SK-N-MC (cell line): ENCODE data around the gene MGAT5.

Experiments used
- DNase-seq: peaks from one replicate; pipeline ENCODE4 v3.0.0-alpha.2; 2011; ENCODE audit warnings: low read depth, low spot score
- H3K27ac ChIP-seq: fragments of 200-600 bp; sonication (generic); 2 replicates; pipeline ENCODE4 v1.5.1; 2016; ENCODE audit warnings: mixed run types
- H3K36me3 ChIP-seq: fragments of 200-600 bp; sonication (generic); 2 replicates; pipeline ENCODE4 v1.6.1; 2017; ENCODE audit warnings: antibody characterized with exemption, low read length, mixed read lengths; ENCODE audit not compliant: insufficient read depth
- H3K4me3 ChIP-seq: fragments of 200-600 bp; sonication (generic); 2 replicates; pipeline ENCODE4 v1.5.1; 2016
- H3K9ac ChIP-seq: fragments of 200-600 bp; sonication (generic); 2 replicates; pipeline ENCODE4 v1.8.0; 2017; ENCODE audit warnings: mixed run types, mixed read lengths; ENCODE audit not compliant: insufficient read length
- H3K9me3 ChIP-seq: fragments of 200-600 bp; sonication (generic); 2 replicates; pipeline ENCODE4 v1.6.1; 2017; ENCODE audit warnings: low read depth, mild to moderate bottlenecking, antibody characterized with exemption, low read length, moderate library complexity, mixed read lengths
- EZH2 ChIP-seq: fragments of 200-600 bp; sonication (generic); IDR thresholded peaks from one replicate; pipeline ENCODE4 v1.6.1; 2017; ENCODE audit warnings: antibody characterized with exemption
- FOXP2 ChIP-seq: optimal IDR thresholded peaks from 2 replicates; pipeline ENCODE3; 2011; ENCODE audit warnings: mild to moderate bottlenecking, moderate library complexity; ENCODE audit not compliant: insufficient read depth; ENCODE audit errors: extremely low read length, control extremely low read depth
- POLR2AphosphoS5 ChIP-seq: IDR thresholded peaks from 2 replicates; pipeline ENCODE4 v1.6.1; 2012; ENCODE audit warnings: mild to moderate bottlenecking, low read depth, low read length, borderline replicate concordance

The MGAT5 gene

GRCh38 chr2:134348239-134348638, 94.4 kb downstream of the MGAT5 start:
- no peak for DNase-seq
- no peak overlapping the region for H3K27ac ChIP-seq
- H3K9ac ChIP-seq: no peak overlapping the region
- no peak overlapping the region for H3K4me3 ChIP-seq
- H3K36me3 ChIP-seq: no peaks in the 10 kb centered on the region
- TF ChIP-seq EZH2: no peak
- no peaks in the 10 kb centered on the region for H3K9me3 ChIP-seq

- Histone ChIP-seq H3K36me3 (no peaks in the 10 kb centered on the region), H3K27ac (no peak overlapping the region), H3K9me3 (no peaks in the 10 kb centered on the region), H3K9ac (no peak overlapping the region), H3K4me3 (no peak overlapping the region)
- no peak for DNase-seq
- no peak for TF ChIP-seq EZH2
- TF ChIP-seq POLR2AphosphoS5: no peak
- no peak for TF ChIP-seq FOXP2
Measured at GRCh38 chr2:134348760-134349159, 94.9 kb downstream of the MGAT5 start.

- Histone ChIP-seq H3K9me3 (no peaks in the 10 kb centered on the region), H3K9ac (no peak overlapping the region), H3K4me3 (no peak overlapping the region), H3K36me3 (no peaks in the 10 kb centered on the region), H3K27ac (no peak overlapping the region)
- no peak for DNase-seq
- TF ChIP-seq POLR2AphosphoS5 (no peak), EZH2 (no peak)
Measured at GRCh38 chr2:134351016-134351415, 97.1 kb downstream of the MGAT5 start.

GRCh38 chr2:134351899-134352298, 98.0 kb downstream of the MGAT5 start:
- TF ChIP-seq EZH2: no peak
- TF ChIP-seq POLR2AphosphoS5: no peak
- TF ChIP-seq FOXP2: no peak
- no peak overlapping the region for H3K27ac ChIP-seq
- no peak overlapping the region for H3K9ac ChIP-seq
- H3K36me3 ChIP-seq: no peaks in the 10 kb centered on the region
- DNase-seq: no peak
- H3K4me3 ChIP-seq: no peak overlapping the region
- no peaks in the 10 kb centered on the region for H3K9me3 ChIP-seq

- H3K9ac ChIP-seq: no peak overlapping the region
- no peaks in the 10 kb centered on the region for H3K36me3 ChIP-seq
- no peak for DNase-seq
- TF ChIP-seq FOXP2 (no peak), EZH2 (no peak), POLR2AphosphoS5 (no peak)
- no peak overlapping the region for H3K4me3 ChIP-seq
- H3K27ac ChIP-seq: no peak overlapping the region
- no peaks in the 10 kb centered on the region for H3K9me3 ChIP-seq
Measured at GRCh38 chr2:134352844-134353243, 99.0 kb downstream of the MGAT5 start.

GRCh38 chr2:134354611-134355010, 100.7 kb downstream of the MGAT5 start:
- Histone ChIP-seq H3K27ac (no peak overlapping the region), H3K9ac (no peak overlapping the region), H3K9me3 (no peaks in the 10 kb centered on the region), H3K4me3 (no peak overlapping the region), H3K36me3 (no peaks in the 10 kb centered on the region)
- no peak for DNase-seq
- TF ChIP-seq EZH2 (no peak), FOXP2 (no peak)

GRCh38 chr2:134357814-134358213, 103.9 kb downstream of the MGAT5 start:
- Histone ChIP-seq H3K9me3 (no peaks in the 10 kb centered on the region), H3K36me3 (no peaks in the 10 kb centered on the region), H3K4me3 (no peak overlapping the region), H3K9ac (no peak overlapping the region), H3K27ac (no peak overlapping the region)
- no peak for DNase-seq
- no peak for TF ChIP-seq FOXP2

- DNase-seq: no peak
- H3K4me3 ChIP-seq: no peak overlapping the region
- TF ChIP-seq EZH2 (no peak), FOXP2 (no peak), POLR2AphosphoS5 (no peak)
- no peaks in the 10 kb centered on the region for H3K9me3 ChIP-seq
- no peak overlapping the region for H3K27ac ChIP-seq
- H3K36me3 ChIP-seq: no peaks in the 10 kb centered on the region
- H3K9ac ChIP-seq: no peak overlapping the region
Measured at GRCh38 chr2:134359367-134360081, 105.7 kb downstream of the MGAT5 start.

GRCh38 chr2:134360745-134361487, 107.0 kb downstream of the MGAT5 start:
- DNase-seq: no peak
- TF ChIP-seq FOXP2 (no peak), EZH2 (no peak), POLR2AphosphoS5 (no peak)
- H3K27ac ChIP-seq: no peak overlapping the region
- H3K9ac ChIP-seq: no peak overlapping the region
- no peak overlapping the region for H3K4me3 ChIP-seq
- no peaks in the 10 kb centered on the region for H3K36me3 ChIP-seq
- H3K9me3 ChIP-seq: no peaks in the 10 kb centered on the region

- no peak overlapping the region for H3K4me3 ChIP-seq
- H3K36me3 ChIP-seq: no peaks in the 10 kb centered on the region
- TF ChIP-seq FOXP2: no peak
- no peak for TF ChIP-seq EZH2
- no peak for TF ChIP-seq POLR2AphosphoS5
- no peak for DNase-seq
- no peak overlapping the region for H3K9ac ChIP-seq
- H3K9me3 ChIP-seq: no peaks in the 10 kb centered on the region
- H3K27ac ChIP-seq: no peak overlapping the region
Measured at GRCh38 chr2:134361648-134362047, 107.8 kb downstream of the MGAT5 start.
